ENCODE data around the gene SLX1A.
"Not testable (repeated sequence)": the region's sequence is repeated elsewhere in the genome, so short reads cannot be mapped to it uniquely, and the experiment has no call there.

Gene SLX1A

GRCh38 chr16:30199049-30199448 lies 5.4 kb downstream of the SLX1A start, which contains the start of gene SULT1A3:
Gene SULT1A3 (plus strand): TSS chr16:30199255. CDS start chr16:30200729, 1,474 bp downstream.
- not testable (repeated sequence) for H3K4me3 ChIP-seq (ENCODE audit: low read length); DNase-seq (ENCODE audit: low read depth)

GRCh38 chr16:30199608-30200343 lies 6.1 kb downstream of the SLX1A start:
- H3K4me3 ChIP-seq (ENCODE audit: low read length); DNase-seq (ENCODE audit: low read depth): not testable (repeated sequence)

- DNase-seq (ENCODE audit: low read depth): not testable (repeated sequence)
- H3K4me3 ChIP-seq (ENCODE audit: low read length): peak overlapping the region; percentile 20
Observed at GRCh38 chr16:30205541-30206236, 12.0 kb downstream of the SLX1A start.

GRCh38 chr16:30206252-30206651 lies 12.6 kb downstream of the SLX1A start:
- not testable (repeated sequence) for H3K4me3 ChIP-seq (ENCODE audit: low read length); DNase-seq (ENCODE audit: low read depth)

GRCh38 chr16:30207063-30207704 lies 13.5 kb downstream of the SLX1A start:
- DNase-seq (ENCODE audit: low read depth); H3K4me3 ChIP-seq (ENCODE audit: low read length): not testable (repeated sequence)

GRCh38 chr16:30209032-30209431 lies 15.4 kb downstream of the SLX1A start:
- H3K4me3 ChIP-seq (ENCODE audit: low read length); DNase-seq (ENCODE audit: low read depth): not testable (repeated sequence)

GRCh38 chr16:30211414-30211813 lies 17.7 kb downstream of the SLX1A start:
- H3K4me3 ChIP-seq (ENCODE audit: low read length); DNase-seq (ENCODE audit: low read depth): not testable (repeated sequence)

- H3K4me3 ChIP-seq (ENCODE audit: low read length); DNase-seq (ENCODE audit: low read depth): not testable (repeated sequence)
Observed at GRCh38 chr16:30217082-30217481, 23.4 kb downstream of the SLX1A start.

Measured in epithelial cell of esophagus (primary cell).